HG03460 (cell line): ENCODE results near the gene C19orf85.
"Not testable (repeated sequence)": the region's sequence is repeated elsewhere in the genome, so short reads cannot be mapped to it uniquely, and the experiment has no call there.

ENCODE experiments used
- ATAC-seq: cut with Tn5 transposase; IDR thresholded peaks from one replicate; pipeline ENCODE4 v1.9.1; 2021; ENCODE audit not compliant: unreplicated experiment

Gene C19orf85

DNA sequence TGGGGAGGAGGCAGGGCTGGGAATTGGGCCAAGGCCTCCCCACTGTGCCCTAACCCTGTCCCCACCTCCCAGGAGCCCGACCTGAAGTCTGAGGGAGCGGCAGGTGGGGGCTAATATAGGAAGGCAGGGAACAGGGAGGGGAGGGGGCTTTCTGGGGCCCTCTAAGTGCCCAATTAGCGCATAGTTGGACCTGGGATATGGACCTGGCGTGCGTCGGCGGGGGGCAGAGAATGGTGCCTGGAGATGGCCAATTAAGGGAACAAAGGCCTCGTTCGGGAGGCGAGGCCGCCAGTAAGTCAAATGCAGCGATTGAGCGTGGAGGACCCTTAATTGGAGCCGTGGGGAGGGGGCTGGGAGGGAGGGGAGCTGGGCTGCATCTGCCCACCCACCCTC is at the start of gene C19orf85:
Gene C19orf85, minus strand, starts transcription at position 90 of the 393 bp plus-strand sequence. CDS start 197 bp downstream, outside the sequence.
- ATAC-seq, result no peak

DNA sequence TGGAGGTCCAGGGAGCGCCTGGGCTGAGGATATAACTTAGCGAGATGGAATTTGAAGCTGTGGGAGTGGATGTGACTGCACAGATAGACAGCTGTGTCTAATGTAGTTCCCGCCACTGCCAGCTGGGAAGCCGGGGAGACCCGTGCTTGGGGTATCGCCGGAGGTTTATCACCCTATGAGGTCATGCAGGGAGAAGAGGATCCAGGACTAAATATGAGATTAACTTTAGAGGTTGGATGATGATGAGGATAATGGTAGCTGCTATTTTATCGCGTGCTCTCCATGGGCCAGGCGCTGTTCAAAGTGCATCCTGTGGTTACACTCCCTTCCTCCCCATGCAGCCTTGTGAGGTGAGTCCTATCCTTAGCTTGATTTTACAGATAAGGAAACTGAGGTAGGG is 43.6 kb upstream of the C19orf85 start:
- no peak for ATAC-seq

DNA sequence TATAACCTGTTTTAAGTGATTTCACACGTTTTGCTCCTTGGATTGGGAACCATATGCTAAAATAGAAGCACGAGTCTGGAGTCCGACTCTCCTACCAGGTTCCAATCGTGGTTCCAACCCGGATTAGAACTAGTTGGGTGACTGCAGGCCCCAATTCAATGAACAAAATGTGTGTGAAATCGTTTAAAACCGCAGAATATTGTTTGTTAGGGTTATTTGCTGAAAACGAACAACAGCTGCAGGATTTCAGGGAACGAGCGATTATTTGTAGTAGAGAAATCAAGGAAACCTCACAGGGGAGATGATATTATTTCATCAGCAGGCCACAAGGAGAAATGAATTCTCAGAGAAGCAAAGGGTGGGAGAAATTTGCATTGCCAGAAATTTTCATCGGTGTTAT is 40.4 kb upstream of the C19orf85 start:
- no peak for ATAC-seq

DNA sequence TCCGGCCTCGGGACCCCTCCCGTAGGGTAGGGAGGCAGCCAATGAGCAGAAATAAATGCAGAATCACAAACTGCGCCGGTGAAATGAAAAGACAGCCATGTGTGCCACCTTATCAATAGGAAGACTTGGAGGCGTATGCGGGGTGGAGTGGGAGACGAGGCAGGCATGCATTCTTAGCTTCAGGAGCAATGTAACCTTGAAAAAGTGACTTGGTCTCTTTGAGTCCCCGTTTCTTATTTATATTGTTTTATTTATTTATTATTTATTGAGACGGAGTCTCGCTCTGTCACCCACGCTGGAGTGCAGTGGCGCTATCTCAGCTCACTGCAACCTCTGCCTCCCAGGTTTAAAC is 39.7 kb upstream of the C19orf85 start:
- ATAC-seq, result no peak

DNA sequence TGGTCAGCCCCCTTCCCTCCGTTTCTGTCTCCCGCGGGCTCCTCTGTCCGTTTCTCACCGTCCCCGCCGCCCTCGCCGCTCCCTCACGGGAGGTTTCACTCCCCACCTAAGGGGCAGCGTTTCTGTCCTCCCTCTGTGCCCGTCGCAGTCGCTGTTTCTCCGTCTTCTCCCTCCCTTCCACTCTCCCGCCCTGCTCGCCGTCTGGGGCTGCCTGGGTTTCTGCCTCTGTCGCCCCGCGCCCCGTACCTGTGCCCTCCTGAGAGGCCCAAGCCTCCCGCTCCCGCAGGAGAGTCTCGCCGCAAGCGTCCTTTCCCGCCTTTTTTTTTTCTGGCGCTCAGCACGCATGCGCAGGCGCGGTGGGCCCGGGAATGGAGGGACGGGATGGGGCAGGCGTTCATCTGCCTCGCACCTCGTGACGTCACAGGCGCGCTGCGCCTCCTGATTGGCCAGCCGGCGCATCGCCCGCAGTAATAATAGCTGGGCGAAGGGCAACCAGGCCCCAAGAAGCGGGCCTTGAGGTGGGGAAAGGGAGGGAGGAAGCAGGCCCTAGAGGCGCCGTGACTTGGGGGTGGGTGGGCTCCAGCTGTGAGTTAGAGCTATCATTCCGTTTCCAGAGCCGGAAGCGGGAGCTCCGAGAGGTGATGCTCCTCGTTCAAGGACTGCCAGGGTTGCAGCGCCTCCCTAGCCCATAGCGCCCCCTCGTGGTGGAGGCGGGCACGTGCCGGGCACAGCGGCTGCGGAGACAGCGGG is 39.1 kb upstream of the C19orf85 start:
- ATAC-seq, result peak; percentile 92

- no peak for ATAC-seq
Observed at GRCh38 chr19:55503157-55503501, 38.6 kb upstream of the C19orf85 start.

GRCh38 chr19:55502197-55502952 is 37.8 kb upstream of the C19orf85 start:
- ATAC-seq, result no peak

- no peak for ATAC-seq
Observed at GRCh38 chr19:55500368-55500952, 35.9 kb upstream of the C19orf85 start.

DNA sequence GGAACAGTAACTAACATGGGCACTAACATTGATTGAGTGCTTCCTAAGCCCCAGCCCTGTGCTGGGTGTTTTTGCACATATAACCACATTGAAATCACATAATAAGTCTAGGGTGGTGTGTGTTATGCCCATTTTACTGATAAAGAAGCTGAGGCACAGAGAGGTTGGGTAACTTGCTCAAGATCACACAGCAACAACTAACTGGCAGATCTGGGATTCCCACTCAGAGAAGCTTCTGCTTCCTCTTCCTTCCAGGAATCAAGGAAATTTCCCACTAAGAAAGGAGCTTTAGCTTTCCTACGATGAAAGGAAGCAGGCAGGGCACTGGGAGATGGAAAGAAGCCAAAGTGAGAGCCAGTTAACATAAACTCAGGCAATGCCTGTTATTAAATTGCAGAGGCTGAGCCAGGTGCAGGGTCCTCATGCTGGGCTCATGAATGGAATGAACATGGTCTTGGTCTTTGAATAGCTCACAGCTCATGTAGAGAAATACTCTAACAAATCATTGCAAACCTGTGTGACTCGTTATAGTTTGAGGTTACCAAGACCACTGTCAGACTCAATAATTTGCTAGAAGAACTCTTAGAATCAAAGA is 33.8 kb upstream of the C19orf85 start:
- no peak for ATAC-seq

GRCh38 chr19:55497763-55498162 is 33.2 kb upstream of the C19orf85 start:
- no peak for ATAC-seq

- ATAC-seq, result not testable (repeated sequence)
Observed at GRCh38 chr19:55496820-55497219, 32.3 kb upstream of the C19orf85 start.

DNA sequence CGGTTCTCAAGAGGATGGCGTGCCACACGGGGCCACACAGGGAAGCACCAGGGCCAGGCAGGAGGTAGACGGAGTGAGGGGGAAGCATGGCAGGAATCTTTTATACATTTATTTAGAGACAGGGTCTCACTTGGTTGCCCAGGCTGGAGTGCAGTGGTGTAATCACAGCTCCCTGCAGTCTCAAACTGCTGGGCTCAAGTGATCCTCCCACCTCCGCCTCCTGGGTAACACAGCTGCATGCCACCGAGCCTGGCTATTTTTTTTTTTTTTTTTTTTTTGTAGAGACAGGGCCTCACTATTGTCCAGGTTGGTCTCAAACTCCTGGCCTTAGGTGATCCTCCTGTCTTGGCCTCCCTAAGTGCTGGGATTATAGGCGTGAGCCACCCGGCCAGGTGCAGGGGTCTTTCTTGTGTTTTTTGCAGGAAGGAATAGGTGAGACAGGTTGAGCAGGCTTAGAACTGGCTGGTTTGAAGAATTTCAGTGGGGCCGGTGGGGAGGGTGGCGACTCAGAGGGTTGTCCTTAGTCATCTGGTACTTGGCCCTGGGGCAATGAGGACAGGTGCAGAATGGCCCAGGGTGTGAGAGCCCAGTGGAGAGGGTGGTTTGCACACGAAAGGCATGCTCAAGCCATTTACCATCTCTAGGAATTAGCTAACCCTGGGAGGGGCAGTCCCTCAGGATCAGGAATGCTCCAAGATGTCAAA is 31.2 kb upstream of the C19orf85 start:
- no peak for ATAC-seq

GRCh38 chr19:55494172-55494761 is 29.7 kb upstream of the C19orf85 start:
- no peak for ATAC-seq

DNA sequence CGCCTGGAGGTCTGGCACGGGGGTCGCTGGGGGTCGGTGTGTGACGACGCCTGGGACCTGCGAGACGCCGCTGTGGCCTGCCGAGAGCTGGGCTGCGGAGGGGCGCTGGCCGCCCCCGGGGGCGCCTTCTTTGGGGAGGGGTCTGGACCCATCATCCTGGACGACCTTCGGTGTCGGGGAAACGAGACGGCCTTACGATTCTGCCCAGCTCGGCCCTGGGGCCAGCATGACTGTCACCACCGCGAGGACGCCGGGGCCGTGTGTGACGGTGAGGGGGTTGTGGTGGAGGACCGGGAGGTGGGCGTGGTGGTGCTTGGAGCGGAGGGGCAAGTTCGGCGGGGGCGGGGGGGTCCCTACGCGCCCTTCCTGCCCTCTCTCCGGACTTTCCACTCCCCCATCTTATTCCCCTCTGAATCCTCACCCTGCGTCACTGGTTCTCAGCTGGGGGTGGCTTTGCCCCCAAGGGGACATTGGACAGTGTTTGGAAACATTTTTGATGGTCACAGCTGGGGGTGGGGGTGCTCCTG is 29.2 kb upstream of the C19orf85 start:
- no peak for ATAC-seq

DNA sequence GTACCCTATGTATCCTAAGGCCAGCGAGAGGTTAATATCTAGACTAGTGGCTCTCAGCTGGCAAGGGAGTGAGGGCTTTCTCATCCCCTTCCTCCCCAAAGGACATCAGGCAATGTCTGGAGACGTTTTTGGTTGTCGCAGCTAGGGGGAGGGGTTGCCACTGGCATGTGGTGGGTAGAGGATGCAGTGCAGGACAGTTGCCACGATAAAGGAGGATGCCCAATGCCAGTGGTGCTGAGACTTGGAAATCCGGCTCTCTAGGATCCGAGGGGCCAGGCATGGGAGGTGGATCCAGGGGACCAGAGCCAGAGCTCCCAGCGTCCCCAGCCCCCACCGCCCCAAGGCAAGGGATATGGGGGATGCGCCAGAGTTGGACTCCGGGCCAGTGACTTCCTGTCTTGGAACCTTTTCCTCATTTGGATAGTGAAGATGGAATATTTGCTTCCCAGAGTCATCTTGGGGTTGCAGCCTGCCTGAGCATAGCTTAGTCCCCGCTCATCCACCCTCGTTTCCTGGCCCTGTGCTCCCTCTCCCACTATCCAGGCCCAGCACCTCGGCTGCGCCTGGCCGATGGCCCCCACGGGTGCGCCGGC is 28.6 kb upstream of the C19orf85 start:
- ATAC-seq, result no peak

GRCh38 chr19:55492362-55492944 is 27.9 kb upstream of the C19orf85 start:
- ATAC-seq, result no peak

DNA sequence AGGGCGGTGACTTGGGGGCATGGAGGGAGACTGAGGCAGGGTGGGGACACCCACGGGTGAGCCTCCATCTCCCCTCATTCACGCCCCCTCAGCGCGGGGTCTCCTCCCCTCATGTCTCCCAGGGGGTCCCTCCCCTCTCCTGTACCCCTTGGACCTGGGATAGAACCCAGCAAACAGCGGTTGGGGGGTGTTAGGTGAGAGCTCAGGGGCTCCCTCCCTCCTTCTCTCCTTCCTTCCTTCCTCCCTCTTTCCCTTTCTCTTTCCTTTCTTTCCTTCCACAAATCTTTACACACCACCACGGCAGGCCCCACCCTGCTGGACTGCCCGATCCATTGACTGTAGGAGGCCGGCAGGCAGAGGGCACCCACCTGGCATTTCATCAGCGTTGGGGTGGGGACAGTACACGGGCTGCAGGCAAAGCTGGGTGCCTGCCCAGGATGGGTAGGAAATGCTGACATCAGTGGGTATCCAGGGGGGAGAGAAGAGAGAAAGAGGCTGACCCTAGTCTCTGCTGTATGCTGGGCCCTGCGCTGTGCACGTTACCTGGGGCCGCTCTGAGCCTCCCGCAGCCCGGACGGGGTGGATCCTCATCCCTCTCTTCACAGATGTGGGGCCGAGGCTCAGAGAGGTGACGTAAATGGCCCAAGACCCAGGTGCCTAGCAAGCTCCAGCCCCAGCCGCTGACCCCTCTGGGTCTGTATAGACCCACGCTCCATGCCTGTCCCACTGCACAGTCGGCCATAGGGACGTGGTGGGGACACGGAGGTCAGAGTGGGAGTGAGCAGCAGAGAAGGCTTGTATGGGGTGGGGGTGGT is 27.2 kb upstream of the C19orf85 start:
- no peak for ATAC-seq

GRCh38 chr19:55490478-55491432 is 26.2 kb upstream of the C19orf85 start:
- no peak for ATAC-seq
